Measurements from ENCODE around the gene SPX. TPM values are rescaled to one million over a fixed set of nuclear protein-coding genes. Genes with fewer than 3 reads are reported as not detected.

The SPX gene
- total and polyA plus RNA-seq, 5 donors from 2014 or later = 0.09 to 0.76 (median 0.38) TPM; not detected in 1

GRCh38 chr12:21566223-21566906 lies 40.3 kb downstream of the SPX start:
- Mint-ChIP-seq H3K27me3 (peaks cover 14% of the 10 kb centered on the region), H3K4me3 (no peak overlapping the region), H3K36me3 (no peaks in the 10 kb centered on the region), H3K27ac (no peak overlapping the region), H3K4me1 (no peaks in the 10 kb centered on the region), H3K9me3 (peaks cover 0 to 1% (median 0%) of the 10 kb centered on the region in 7 donors)
- DNase-seq (no peak), ATAC-seq (ENCODE audit: low read depth in 2 of 2) (no peak)
- no peaks in the 10 kb centered on the region for H3K36me3 ChIP-seq (ENCODE audit: control insufficient read depth, insufficient read depth, low read length)
- H3K27me3 ChIP-seq (ENCODE audit: control insufficient read depth, insufficient read depth, low read length) = peaks cover 1% of the 10 kb centered on the region
- no peaks in the 10 kb centered on the region for H3K4me1 ChIP-seq (ENCODE audit: control insufficient read depth, insufficient read depth, low read length, poor library complexity, severe bottlenecking)
- no peak overlapping the region for H3K27ac ChIP-seq (ENCODE audit: insufficient read depth, low read length, poor library complexity, severe bottlenecking)
- H3K4me3 ChIP-seq (ENCODE audit: low read depth, low read length) = no peak overlapping the region
- no peaks in the 10 kb centered on the region for H3K9me3 ChIP-seq (ENCODE audit: control insufficient read depth in 2 of 2, low read length in 2 of 2)

- H3K27me3 Mint-ChIP-seq = peaks cover 14% of the 10 kb centered on the region
- H3K36me3 ChIP-seq (ENCODE audit: control insufficient read depth, insufficient read depth, low read length) = no peaks in the 10 kb centered on the region
- DNase-seq = no peak
- H3K4me3 Mint-ChIP-seq = no peak overlapping the region
- H3K9me3 ChIP-seq (ENCODE audit: control insufficient read depth in 2 of 2, low read length in 2 of 2) = no peaks in the 10 kb centered on the region
- no peaks in the 10 kb centered on the region for H3K4me1 Mint-ChIP-seq
- H3K27ac Mint-ChIP-seq = no peak overlapping the region
- ATAC-seq (ENCODE audit: low read depth in 2 of 2) = no peak
- peaks cover 0 to 1% (median 0%) of the 10 kb centered on the region in 7 donors for H3K9me3 Mint-ChIP-seq
- H3K4me3 ChIP-seq (ENCODE audit: low read depth, low read length) = no peak overlapping the region
- peaks cover 1% of the 10 kb centered on the region for H3K27me3 ChIP-seq (ENCODE audit: control insufficient read depth, insufficient read depth, low read length)
- no peaks in the 10 kb centered on the region for H3K4me1 ChIP-seq (ENCODE audit: control insufficient read depth, insufficient read depth, low read length, poor library complexity, severe bottlenecking)
- no peaks in the 10 kb centered on the region for H3K36me3 Mint-ChIP-seq
- H3K27ac ChIP-seq (ENCODE audit: insufficient read depth, low read length, poor library complexity, severe bottlenecking) = no peak overlapping the region
These were observed 40.9 kb downstream of the SPX start for GRCh38 chr12:21566907-21567394.

GRCh38 chr12:21568115-21568514 lies 42.0 kb downstream of the SPX start:
- Mint-ChIP-seq H3K4me1 (no peaks in the 10 kb centered on the region), H3K27me3 (peaks cover 14% of the 10 kb centered on the region), H3K36me3 (no peaks in the 10 kb centered on the region), H3K27ac (no peak overlapping the region), H3K4me3 (no peak overlapping the region), H3K9me3 (peaks cover 0 to 2% (median 0%) of the 10 kb centered on the region in 7 donors)
- Histone ChIP-seq H3K27me3 (ENCODE audit: control insufficient read depth, insufficient read depth, low read length) (peaks cover 1% of the 10 kb centered on the region), H3K9me3 (ENCODE audit: control insufficient read depth in 2 of 2, low read length in 2 of 2) (no peaks in the 10 kb centered on the region), H3K4me1 (ENCODE audit: control insufficient read depth, insufficient read depth, low read length, poor library complexity, severe bottlenecking) (no peaks in the 10 kb centered on the region), H3K27ac (ENCODE audit: insufficient read depth, low read length, poor library complexity, severe bottlenecking) (no peak overlapping the region), H3K36me3 (ENCODE audit: control insufficient read depth, insufficient read depth, low read length) (no peaks in the 10 kb centered on the region), H3K4me3 (ENCODE audit: low read depth, low read length) (no peak overlapping the region)
- DNase-seq (no peak), ATAC-seq (ENCODE audit: low read depth in 2 of 2) (no peak)

DNA sequence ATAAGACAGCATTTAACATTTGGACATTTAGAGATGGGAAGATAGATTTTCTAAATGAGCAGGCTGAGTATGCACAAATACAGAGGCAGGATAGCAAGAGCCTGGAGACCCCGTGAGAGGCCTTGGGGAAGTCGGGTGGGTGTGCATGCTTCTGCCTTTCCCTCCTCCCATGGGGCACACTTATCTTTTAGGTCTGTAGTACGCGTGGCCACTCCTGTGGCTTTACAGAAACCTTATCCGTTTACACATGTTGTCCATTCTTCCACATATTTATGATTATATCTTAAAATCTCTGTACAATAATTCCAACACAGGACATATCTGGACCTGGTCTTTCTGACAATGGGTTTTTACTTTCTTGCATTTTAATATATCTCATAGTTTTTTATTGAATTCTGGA lies 45.0 kb downstream of the SPX start:
- H3K4me3 ChIP-seq (ENCODE audit: low read depth, low read length) = no peak overlapping the region
- DNase-seq (no peak), ATAC-seq (ENCODE audit: low read depth in 2 of 2) (no peak)
- H3K27me3 ChIP-seq (ENCODE audit: control insufficient read depth, insufficient read depth, low read length) = peaks cover 1% of the 10 kb centered on the region
- no peaks in the 10 kb centered on the region for H3K4me1 Mint-ChIP-seq
- no peaks in the 10 kb centered on the region for H3K36me3 Mint-ChIP-seq
- H3K27ac ChIP-seq (ENCODE audit: insufficient read depth, low read length, poor library complexity, severe bottlenecking) = no peak overlapping the region
- H3K36me3 ChIP-seq (ENCODE audit: control insufficient read depth, insufficient read depth, low read length) = no peaks in the 10 kb centered on the region
- H3K9me3 ChIP-seq (ENCODE audit: control insufficient read depth in 2 of 2, low read length in 2 of 2) = no peaks in the 10 kb centered on the region
- no peaks in the 10 kb centered on the region for H3K4me1 ChIP-seq (ENCODE audit: control insufficient read depth, insufficient read depth, low read length, poor library complexity, severe bottlenecking)
- H3K4me3 Mint-ChIP-seq = no peak overlapping the region
- peaks cover 19% of the 10 kb centered on the region for H3K27me3 Mint-ChIP-seq
- H3K27ac Mint-ChIP-seq = no peak overlapping the region
- peaks cover 0 to 2% (median 0%) of the 10 kb centered on the region in 7 donors for H3K9me3 Mint-ChIP-seq

GRCh38 chr12:21573733-21574358 lies 47.8 kb downstream of the SPX start:
- Mint-ChIP-seq H3K4me3 (no peak overlapping the region), H3K27me3 (peaks cover 24% of the 10 kb centered on the region), H3K36me3 (no peaks in the 10 kb centered on the region), H3K27ac (no peak overlapping the region), H3K4me1 (no peaks in the 10 kb centered on the region), H3K9me3 (peaks cover 0 to 2% (median 0%) of the 10 kb centered on the region in 7 donors)
- no peak for ATAC-seq (ENCODE audit: low read depth in 2 of 2)
- no peak overlapping the region for H3K4me3 ChIP-seq (ENCODE audit: low read depth, low read length)
- DNase-seq = no peak
- H3K36me3 ChIP-seq (ENCODE audit: control insufficient read depth, insufficient read depth, low read length) = no peaks in the 10 kb centered on the region
- H3K27me3 ChIP-seq (ENCODE audit: control insufficient read depth, insufficient read depth, low read length) = no peaks in the 10 kb centered on the region
- H3K9me3 ChIP-seq (ENCODE audit: control insufficient read depth in 2 of 2, low read length in 2 of 2) = no peaks in the 10 kb centered on the region
- no peaks in the 10 kb centered on the region for H3K4me1 ChIP-seq (ENCODE audit: control insufficient read depth, insufficient read depth, low read length, poor library complexity, severe bottlenecking)
- no peak overlapping the region for H3K27ac ChIP-seq (ENCODE audit: insufficient read depth, low read length, poor library complexity, severe bottlenecking)

GRCh38 chr12:21576431-21576830 lies 50.3 kb downstream of the SPX start:
- Mint-ChIP-seq H3K27ac (no peak overlapping the region), H3K27me3 (peaks cover 20% of the 10 kb centered on the region), H3K9me3 (peaks cover 0 to 2% (median 0%) of the 10 kb centered on the region in 7 donors), H3K36me3 (no peaks in the 10 kb centered on the region), H3K4me3 (no peak overlapping the region), H3K4me1 (no peaks in the 10 kb centered on the region)
- DNase-seq (no peak), ATAC-seq (ENCODE audit: low read depth in 2 of 2) (no peak)
- Histone ChIP-seq H3K36me3 (ENCODE audit: control insufficient read depth, insufficient read depth, low read length) (no peaks in the 10 kb centered on the region), H3K27ac (ENCODE audit: insufficient read depth, low read length, poor library complexity, severe bottlenecking) (no peak overlapping the region), H3K4me1 (ENCODE audit: control insufficient read depth, insufficient read depth, low read length, poor library complexity, severe bottlenecking) (no peaks in the 10 kb centered on the region), H3K9me3 (ENCODE audit: control insufficient read depth in 2 of 2, low read length in 2 of 2) (no peaks in the 10 kb centered on the region), H3K27me3 (ENCODE audit: control insufficient read depth, insufficient read depth, low read length) (no peaks in the 10 kb centered on the region), H3K4me3 (ENCODE audit: low read depth, low read length) (no peak overlapping the region)

DNA sequence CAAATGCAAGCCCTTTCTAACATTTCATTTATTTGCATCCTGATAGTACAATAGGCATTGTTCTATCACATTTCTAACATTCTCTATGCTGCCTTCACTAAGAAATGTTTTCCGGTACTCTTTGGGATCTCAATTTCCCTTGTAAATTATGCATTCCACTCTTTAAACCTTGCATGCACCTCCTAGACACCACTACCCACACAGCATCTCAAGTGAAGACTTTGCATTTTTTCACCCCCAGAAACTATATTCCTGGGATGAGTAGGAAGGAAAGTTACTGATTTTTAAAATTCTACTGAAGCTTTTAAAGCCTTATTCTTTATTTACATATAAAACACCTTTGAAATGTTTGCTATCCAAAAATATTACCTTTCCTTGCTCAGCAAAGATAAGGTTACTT lies 51.4 kb downstream of the SPX start:
- Mint-ChIP-seq H3K36me3 (no peaks in the 10 kb centered on the region), H3K27ac (no peak overlapping the region), H3K9me3 (peaks cover 0 to 2% (median 0%) of the 10 kb centered on the region in 7 donors), H3K4me3 (no peak overlapping the region), H3K4me1 (no peaks in the 10 kb centered on the region), H3K27me3 (peaks cover 20% of the 10 kb centered on the region)
- Histone ChIP-seq H3K36me3 (ENCODE audit: control insufficient read depth, insufficient read depth, low read length) (no peaks in the 10 kb centered on the region), H3K27ac (ENCODE audit: insufficient read depth, low read length, poor library complexity, severe bottlenecking) (no peak overlapping the region), H3K4me3 (ENCODE audit: low read depth, low read length) (no peak overlapping the region), H3K4me1 (ENCODE audit: control insufficient read depth, insufficient read depth, low read length, poor library complexity, severe bottlenecking) (no peaks in the 10 kb centered on the region), H3K9me3 (ENCODE audit: control insufficient read depth in 2 of 2, low read length in 2 of 2) (no peaks in the 10 kb centered on the region), H3K27me3 (ENCODE audit: control insufficient read depth, insufficient read depth, low read length) (no peaks in the 10 kb centered on the region)
- DNase-seq (no peak), ATAC-seq (ENCODE audit: low read depth in 2 of 2) (no peak)

Data from CD4-positive, CD25-positive, alpha-beta regulatory T cell (primary cell).